Stimulated activated CD4-positive, alpha-beta T cell treated with anti-CD3 and anti-CD28 coated beads, Interleukin-12 subunit alpha, Interleukin-12 subunit beta, amount 100 ng/mL, for 4 hours (primary cell): ENCODE results near the gene TRMO.

Experiments used
- DNase-seq: peaks from one replicate; pipeline ENCODE4 v3.0.0-alpha.2; 2020

Gene TRMO

GRCh38 chr9:97857606-97858392 lies 64.5 kb downstream of the TRMO start:
- no peak for DNase-seq

GRCh38 chr9:97856857-97857605 lies 65.3 kb downstream of the TRMO start:
- no peak for DNase-seq

- DNase-seq = no peak
These were observed 66.4 kb downstream of the TRMO start for GRCh38 chr9:97855899-97856298.

- no peak for DNase-seq
These were observed 66.8 kb downstream of the TRMO start for GRCh38 chr9:97855486-97855875.

- DNase-seq = no peak
These were observed 67.4 kb downstream of the TRMO start for GRCh38 chr9:97854696-97855485.
